SH-SY5Y (cell line): Measurements from ENCODE around the gene SPINK9.

Experiments
- GATA2 ChIP-seq: IDR thresholded peaks from 2 replicates; pipeline ENCODE4 v1.6.1; 2011; ENCODE audit warnings: mild to moderate bottlenecking, low read depth, low read length
- GATA3 ChIP-seq: IDR thresholded peaks from 2 replicates; pipeline ENCODE4 v1.6.1; 2011; ENCODE audit warnings: low read depth, mild to moderate bottlenecking, low read length, moderate library complexity

Gene SPINK9, protein sequence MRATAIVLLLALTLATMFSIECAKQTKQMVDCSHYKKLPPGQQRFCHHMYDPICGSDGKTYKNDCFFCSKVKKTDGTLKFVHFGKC

DNA sequence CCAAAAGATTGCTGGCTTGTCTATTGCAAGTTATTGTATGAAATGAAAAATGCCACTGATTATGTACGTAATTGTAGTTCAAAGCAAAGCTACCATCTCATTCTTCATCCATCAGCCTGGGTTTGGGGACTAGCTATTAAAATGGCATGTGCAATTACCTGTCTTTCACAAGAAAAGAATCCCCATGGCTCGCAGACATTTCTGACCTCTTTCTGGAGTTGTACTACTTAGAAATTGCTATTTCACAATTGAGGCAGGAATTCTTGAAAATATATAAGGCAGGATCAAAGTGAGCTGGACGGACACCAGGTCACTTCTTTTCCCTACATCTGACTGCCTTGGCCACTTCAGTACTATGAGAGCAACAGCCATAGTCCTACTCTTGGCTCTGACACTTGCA is at the start of gene SPINK9:
Gene SPINK9, plus strand, starts transcription at position 301 of the 400 bp plus-strand sequence. Its CDS starts 55 bp downstream, at position 356.
- TF ChIP-seq GATA3, result no peak
- no peak for TF ChIP-seq GATA2

DNA sequence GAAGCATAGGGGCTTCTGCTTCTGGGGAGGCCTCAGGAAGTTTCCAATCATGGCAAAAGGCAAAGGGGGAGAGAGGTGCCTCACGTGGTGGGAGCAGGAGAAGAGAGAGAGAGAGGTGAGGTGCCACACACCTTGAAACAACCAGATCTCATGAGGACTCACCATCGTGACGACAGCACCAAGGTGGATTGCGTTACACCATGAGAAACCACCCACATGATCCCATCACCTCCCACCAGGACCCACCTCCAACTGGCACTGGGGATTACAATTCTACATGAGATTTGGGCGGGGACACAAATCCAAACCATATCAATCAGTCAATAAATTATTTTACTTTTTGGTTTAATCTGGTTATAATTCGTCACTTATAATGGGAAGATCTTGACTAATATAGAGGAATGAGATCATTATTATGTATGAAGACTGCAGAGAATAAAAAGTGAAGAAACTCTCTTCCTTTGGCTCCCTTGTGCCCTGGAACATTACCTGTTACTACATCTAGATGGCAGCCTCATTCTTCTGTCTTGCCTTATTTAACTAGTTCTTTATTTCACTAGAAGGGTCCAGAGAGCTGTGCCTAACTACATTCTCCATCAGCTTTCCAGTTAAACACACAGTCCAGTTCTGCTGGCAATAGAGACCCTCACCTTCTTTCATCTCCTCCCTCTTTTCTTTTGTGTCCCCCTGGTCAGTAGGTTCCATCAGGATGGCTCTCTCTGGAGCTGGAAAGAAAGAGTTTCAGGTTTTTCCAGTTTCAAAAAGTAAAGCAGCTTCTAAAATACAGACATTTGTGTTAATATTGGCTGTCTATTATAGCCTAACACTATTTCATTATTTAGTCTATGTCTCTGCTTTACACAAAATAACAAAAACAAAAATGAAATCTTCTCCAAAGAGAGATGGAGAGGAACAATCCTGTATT is 44.8 kb upstream of the SPINK9 start:
- no peak for TF ChIP-seq GATA3
- TF ChIP-seq GATA2, result no peak

DNA sequence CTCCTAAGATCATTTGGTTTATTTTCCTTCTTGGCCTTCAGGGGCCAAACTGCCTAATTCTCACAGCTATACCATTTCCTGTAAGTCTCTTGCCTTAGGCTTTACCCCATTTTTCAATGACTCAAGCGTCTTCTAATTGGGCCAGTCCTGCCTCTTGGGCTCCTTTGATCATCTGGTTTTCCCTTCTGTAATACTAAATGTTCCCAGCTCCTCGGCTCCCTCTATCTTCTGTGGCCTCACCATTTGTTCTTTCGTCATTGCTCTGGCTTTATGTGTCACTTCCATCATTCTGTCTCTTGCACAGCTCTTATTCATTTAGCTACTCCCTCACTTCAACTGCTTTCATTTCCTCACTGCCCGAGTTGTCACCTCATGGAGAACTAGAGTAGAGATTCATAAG is 37.6 kb upstream of the SPINK9 start:
- TF ChIP-seq GATA3 (no peak), GATA2 (no peak)

DNA sequence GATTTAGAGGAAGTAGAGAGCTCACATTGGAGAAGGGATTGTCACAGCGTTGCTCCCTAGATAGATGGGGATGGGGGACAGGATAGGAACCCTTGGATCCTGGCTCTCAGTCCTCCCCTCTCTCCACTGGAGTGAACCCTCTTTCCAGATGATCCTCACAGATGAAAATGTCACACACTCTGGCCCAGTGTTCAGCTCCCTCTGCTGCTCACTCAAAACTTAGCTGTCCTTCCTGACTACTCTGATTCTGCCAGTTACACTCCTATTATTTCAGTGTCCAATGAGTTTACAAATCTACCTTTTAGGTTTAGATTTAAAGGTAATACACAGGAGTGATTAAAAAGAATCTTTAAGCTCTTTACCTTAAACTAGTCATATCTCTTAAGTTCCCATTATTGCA is 28.9 kb upstream of the SPINK9 start:
- TF ChIP-seq GATA3 (no peak), GATA2 (no peak)

DNA sequence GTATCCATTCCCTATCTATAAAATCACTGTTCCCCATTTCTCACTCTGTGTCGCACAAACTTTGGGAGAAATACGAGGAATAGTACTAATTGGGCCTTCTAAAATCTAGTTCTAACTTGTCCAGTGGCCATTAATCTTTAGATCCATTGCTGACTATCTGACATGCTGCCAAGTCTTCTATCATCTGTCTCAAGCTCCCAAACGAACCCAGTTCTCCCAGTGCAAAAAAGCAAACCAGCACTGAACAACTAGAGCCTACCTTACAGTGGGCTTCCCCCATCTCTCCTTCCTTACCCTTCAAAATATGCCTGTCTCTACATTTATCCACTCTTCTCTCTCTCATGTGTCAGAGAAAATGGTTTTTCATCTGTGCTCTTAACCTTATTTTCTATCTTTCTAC is 26.3 kb upstream of the SPINK9 start:
- TF ChIP-seq GATA2 (no peak), GATA3 (no peak)

DNA sequence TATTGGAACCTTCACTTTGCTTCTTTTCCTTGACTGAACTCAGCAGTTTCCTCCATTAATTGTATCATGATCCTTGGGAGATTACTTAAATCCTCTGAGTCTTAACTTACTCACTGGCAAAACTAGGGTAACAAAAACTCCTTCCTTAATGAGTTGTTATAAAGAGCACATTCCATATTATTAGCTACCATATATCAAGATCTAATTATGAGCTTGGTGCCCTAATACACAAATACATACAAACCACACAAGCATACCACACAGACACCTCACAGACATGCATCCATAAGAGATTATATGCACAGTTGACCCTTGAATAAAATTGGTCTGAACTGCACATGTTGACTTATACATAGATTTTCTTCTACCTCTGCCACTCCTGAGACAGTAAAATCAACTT is 25.6 kb upstream of the SPINK9 start:
- TF ChIP-seq GATA2 (no peak), GATA3 (no peak)

DNA sequence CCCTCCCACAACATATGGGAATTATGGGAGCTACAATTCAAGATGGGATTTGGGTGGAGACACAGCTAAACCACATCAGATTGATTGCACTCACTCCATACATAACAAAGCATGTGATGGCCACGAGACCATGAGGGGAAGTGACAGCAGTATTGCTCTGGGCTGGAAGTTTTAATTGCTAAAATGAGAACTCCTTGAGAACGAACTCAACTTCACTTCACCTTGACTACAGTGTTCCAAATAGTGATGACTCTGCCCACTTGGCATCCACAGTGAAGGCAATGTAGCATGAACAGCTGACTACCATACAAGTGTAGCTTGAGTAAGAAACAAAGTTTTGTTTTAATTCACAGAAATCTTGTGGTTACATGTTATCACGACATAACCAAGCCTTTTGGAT is 23.9 kb upstream of the SPINK9 start:
- no peak for TF ChIP-seq GATA3
- no peak for TF ChIP-seq GATA2

DNA sequence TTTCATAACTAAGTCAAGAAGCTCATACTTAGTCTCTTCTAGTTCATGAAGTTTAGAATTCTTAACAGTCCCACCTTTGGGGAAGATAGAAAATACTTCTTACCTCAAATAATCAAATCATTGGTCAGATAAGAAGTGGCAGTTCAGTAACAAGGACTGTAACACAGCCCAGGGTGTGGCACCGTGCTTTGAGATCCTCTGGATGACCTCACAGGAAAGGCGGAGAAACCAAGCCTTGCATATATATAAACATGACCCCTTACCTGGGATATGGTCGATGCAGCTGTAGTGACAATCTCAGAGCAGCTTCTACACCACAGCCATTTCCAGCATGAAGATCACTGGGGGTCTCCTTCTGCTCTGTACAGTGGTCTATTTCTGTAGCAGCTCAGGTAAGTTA is 23.2 kb upstream of the SPINK9 start, which contains the start of gene SPINK7:
Gene SPINK7, plus strand, starts transcription at position 271 of the 400 bp plus-strand sequence. Its CDS starts 61 bp downstream, at position 332.
- TF ChIP-seq GATA3, result no peak
- TF ChIP-seq GATA2, result no peak

DNA sequence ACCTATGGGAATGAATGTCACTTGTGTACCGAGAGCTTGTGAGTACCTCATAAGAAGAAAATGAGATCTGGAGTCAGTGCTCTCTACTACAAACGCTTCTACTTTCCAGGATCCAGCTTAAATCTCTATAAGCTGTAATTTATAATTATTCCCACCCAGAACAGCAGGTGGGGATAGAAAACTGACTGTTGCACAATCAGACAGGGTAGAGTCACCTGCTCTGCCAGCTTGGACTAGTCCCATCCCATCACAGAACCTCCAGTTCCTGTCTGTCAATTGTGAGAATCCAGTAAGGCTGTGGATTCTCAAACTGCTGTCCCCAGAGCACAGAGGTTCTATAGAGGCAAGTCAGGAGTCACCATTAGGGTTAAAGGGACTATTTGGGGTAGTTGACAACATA is 21.2 kb upstream of the SPINK9 start:
- no peak for TF ChIP-seq GATA2
- no peak for TF ChIP-seq GATA3

DNA sequence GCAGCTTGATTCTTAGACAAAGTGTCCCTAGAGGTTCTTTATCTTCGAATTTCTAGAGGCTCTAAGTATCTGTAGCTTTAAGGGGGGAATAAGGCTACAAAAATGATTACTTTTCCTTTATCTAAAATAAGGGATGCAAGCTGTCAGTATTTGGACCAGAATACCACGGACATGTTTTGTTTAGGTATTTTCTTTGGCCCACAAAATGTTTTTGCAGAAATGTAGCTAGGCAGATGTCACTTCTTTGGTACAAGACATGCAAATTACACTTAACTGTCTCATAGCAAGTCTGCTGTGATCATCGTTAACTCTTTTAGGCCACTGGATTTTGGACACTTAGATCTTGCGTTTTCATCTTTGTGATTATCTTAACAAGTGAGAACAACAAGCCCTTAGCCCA is 20.6 kb upstream of the SPINK9 start:
- no peak for TF ChIP-seq GATA2
- TF ChIP-seq GATA3, result no peak

DNA sequence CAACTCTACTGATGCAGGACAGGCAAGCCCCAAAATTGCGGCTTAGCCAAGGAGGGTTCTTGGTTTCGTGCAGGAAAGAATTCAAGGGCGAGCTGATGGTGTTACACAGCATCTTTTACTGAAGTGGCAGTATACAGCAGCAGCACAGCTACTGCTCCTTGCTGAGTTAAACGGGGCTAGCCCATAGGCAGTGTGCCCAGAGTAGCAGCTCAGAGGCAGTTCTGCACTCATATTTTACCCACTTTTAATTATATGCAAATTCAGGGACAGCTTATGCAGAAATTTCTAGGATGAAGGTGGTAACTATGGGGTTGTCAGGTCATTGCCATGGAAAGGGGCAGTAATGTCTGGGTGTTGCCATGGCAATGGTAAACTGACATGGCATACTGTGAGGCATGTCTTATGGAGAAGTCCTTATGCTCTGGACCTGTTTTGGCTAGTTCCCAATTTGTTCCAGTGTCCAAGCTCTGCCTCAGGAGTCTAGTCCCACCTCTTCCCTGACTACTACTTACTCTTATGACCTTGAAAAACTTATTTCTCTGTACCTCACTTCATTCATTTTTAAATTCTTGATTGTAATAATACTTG is 2.0 kb upstream of the SPINK9 start:
- TF ChIP-seq GATA2 (no peak), GATA3 (no peak)

DNA sequence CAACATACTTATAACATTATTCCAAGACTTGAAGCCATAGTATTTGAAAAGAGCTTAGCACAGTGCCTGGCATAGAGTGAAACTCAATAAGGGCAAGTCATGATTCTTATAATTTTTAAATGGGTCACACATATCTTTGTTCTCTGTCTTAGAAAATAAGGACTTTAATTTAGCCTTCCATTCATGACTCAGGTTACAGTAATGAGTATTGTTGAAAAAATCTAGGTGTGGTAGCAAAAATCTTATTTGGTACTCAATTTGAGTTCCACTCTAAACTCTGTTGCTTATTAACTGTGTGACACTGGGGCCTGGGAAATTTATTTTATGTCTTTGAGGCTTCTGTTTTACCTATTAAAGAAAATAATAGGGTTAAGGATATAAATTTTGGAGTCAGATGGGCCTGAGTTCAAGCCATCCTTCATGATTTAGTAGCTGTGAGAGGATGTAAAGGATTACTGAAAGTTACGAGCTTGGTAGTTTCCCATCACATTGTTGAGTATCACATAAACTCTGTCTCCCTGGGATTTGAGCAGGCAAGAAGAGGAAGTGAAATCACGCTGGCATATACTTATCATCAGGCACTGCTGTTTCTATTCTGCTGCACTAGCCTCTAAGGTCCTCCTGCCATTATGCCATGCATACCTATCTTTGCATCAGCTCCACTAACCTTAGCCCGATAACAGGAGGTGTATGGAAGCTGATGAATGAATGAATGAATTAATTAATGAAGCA is 1.5 kb downstream of the SPINK9 start:
- TF ChIP-seq GATA2 (no peak), GATA3 (no peak)

DNA sequence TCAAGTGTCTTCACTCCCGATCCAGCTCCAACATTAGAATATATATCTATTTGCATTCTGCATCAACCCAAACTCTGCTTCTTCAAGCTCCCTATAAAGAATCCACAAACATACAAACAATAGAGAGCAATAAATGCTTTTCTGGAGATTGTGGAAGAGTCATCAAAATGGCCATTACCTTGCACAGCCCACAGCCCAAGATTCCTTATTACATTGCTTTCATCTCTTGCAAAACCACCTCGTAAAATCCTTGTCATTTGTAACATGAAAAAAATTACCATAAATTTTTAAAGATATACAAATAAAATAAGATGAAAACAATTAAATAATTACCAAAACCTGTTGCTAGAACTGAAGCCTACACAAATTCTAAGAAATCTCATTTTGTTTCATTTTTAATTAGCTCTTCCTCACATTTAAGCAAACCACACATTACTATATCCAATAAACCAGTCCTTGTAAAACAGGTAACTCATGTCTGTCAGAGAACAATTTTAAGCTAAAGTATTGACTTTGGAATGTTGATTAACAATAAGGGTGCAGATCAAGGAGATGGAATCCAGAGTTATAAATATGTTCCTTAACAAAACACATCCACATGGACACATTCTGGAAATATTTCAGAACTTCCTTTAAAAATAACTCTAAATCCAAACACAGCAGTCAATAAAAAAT is 7.1 kb downstream of the SPINK9 start:
- TF ChIP-seq GATA2 (no peak), GATA3 (no peak)

DNA sequence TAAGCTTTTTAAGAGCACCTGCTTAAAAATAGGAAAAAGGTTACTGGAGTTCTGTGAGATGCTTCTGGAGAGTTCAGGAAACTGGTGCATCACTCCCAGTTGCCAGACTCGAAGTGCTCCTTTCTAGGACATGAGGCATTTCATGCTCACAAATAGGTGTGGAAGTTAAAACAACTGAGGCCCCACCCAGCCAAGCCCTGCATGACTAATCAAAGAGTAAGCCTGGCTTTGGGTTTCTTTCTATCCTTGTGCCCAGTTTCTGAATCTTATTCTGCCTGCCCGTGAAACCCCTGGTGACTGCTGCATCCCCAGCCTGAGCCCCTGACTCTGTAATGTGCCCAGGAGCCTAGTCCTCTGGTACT is 7.7 kb downstream of the SPINK9 start:
- TF ChIP-seq GATA3 (no peak), GATA2 (no peak)
